ENCODE results near the gene TNXB. TPM values are rescaled to one million over a fixed set of nuclear protein-coding genes. Genes with fewer than 3 reads are reported as not detected.
"Not testable (repeated sequence)": the region's sequence is repeated elsewhere in the genome, so short reads cannot be mapped to it uniquely, and the experiment has no call there.

The TNXB gene
- total and polyA plus RNA-seq, 3 experiments from 2014 or later: 2.5 to 4.9 TPM; not detected in 1

- H3K4me1 ChIP-seq (ENCODE audit: insufficient read depth, low read length); H3K9me3 ChIP-seq (ENCODE audit: low read length); H3K36me3 ChIP-seq (ENCODE audit: insufficient read depth, low read length); H3K27ac ChIP-seq (ENCODE audit: low read depth, low read length); H3K27me3 ChIP-seq (ENCODE audit: insufficient read depth, low read length, poor library complexity, severe bottlenecking); CTCF ChIA-PET; H3K27me3 Mint-ChIP-seq; H3K4me3 ChIP-seq (ENCODE audit: low read length); POLR2A ChIA-PET; H3K9me3 Mint-ChIP-seq; H3K36me3 Mint-ChIP-seq; H3K4me3 Mint-ChIP-seq: not testable (repeated sequence)
- H3K4me1 Mint-ChIP-seq: peaks cover 6 to 12% (median 8%) of the 10 kb centered on the region in 3 donors
- peak overlapping the region in 1 of 8 donors; percentile 75 for H3K27ac Mint-ChIP-seq
- DNase-seq: peak in 1 of 5 donors; percentile 15
Measured at GRCh38 chr6:32007086-32007485, 102.1 kb downstream of the TNXB start.

GRCh38 chr6:32005991-32006529, 103.1 kb downstream of the TNXB start:
- peaks cover 6 to 12% (median 8%) of the 10 kb centered on the region in 3 donors for H3K4me1 Mint-ChIP-seq
- CTCF ChIA-PET; H3K4me3 Mint-ChIP-seq; H3K4me1 ChIP-seq (ENCODE audit: insufficient read depth, low read length); H3K9me3 ChIP-seq (ENCODE audit: low read length); H3K4me3 ChIP-seq (ENCODE audit: low read length); H3K36me3 ChIP-seq (ENCODE audit: insufficient read depth, low read length); H3K36me3 Mint-ChIP-seq; H3K9me3 Mint-ChIP-seq; H3K27ac ChIP-seq (ENCODE audit: low read depth, low read length); POLR2A ChIA-PET; H3K27me3 Mint-ChIP-seq; H3K27me3 ChIP-seq (ENCODE audit: insufficient read depth, low read length, poor library complexity, severe bottlenecking): not testable (repeated sequence)
- peak in 1 of 5 donors; percentile 18 for DNase-seq
- peak overlapping the region in 1 of 8 donors; percentile 32 for H3K27ac Mint-ChIP-seq

GRCh38 chr6:32005538-32005880, 103.6 kb downstream of the TNXB start:
- H3K27me3 ChIP-seq (ENCODE audit: insufficient read depth, low read length, poor library complexity, severe bottlenecking); H3K9me3 ChIP-seq (ENCODE audit: low read length); H3K4me3 ChIP-seq (ENCODE audit: low read length); H3K9me3 Mint-ChIP-seq; H3K36me3 ChIP-seq (ENCODE audit: insufficient read depth, low read length); H3K4me1 ChIP-seq (ENCODE audit: insufficient read depth, low read length); H3K36me3 Mint-ChIP-seq; H3K4me3 Mint-ChIP-seq; H3K27ac ChIP-seq (ENCODE audit: low read depth, low read length); CTCF ChIA-PET; POLR2A ChIA-PET; H3K27me3 Mint-ChIP-seq: not testable (repeated sequence)
- Mint-ChIP-seq H3K27ac (peak overlapping the region in 1 of 8 donors; percentile 45), H3K4me1 (peaks cover 6 to 12% (median 8%) of the 10 kb centered on the region in 3 donors)
- DNase-seq: peak in 1 of 5 donors; percentile 29

GRCh38 chr6:32004864-32005537, 104.1 kb downstream of the TNXB start:
- CTCF ChIA-PET; H3K27me3 ChIP-seq (ENCODE audit: insufficient read depth, low read length, poor library complexity, severe bottlenecking); H3K36me3 ChIP-seq (ENCODE audit: insufficient read depth, low read length); DNase-seq; H3K4me1 ChIP-seq (ENCODE audit: insufficient read depth, low read length); H3K36me3 Mint-ChIP-seq; H3K27ac ChIP-seq (ENCODE audit: low read depth, low read length); H3K4me3 ChIP-seq (ENCODE audit: low read length); H3K27me3 Mint-ChIP-seq; H3K9me3 Mint-ChIP-seq; H3K9me3 ChIP-seq (ENCODE audit: low read length); POLR2A ChIA-PET: not testable (repeated sequence)
- peaks cover 6 to 12% (median 8%) of the 10 kb centered on the region in 3 donors for H3K4me1 Mint-ChIP-seq
- peak overlapping the region in 1 of 7 donors; percentile 24 for H3K4me3 Mint-ChIP-seq
- peak overlapping the region in 7 of 8 donors; percentile 0 to 92 (median 85) for H3K27ac Mint-ChIP-seq

- H3K27me3 Mint-ChIP-seq; H3K36me3 ChIP-seq (ENCODE audit: insufficient read depth, low read length); H3K4me3 Mint-ChIP-seq; CTCF ChIA-PET; H3K27ac Mint-ChIP-seq; POLR2A ChIA-PET; H3K9me3 Mint-ChIP-seq; DNase-seq; H3K27ac ChIP-seq (ENCODE audit: low read depth, low read length); H3K4me3 ChIP-seq (ENCODE audit: low read length); H3K27me3 ChIP-seq (ENCODE audit: insufficient read depth, low read length, poor library complexity, severe bottlenecking); H3K4me1 ChIP-seq (ENCODE audit: insufficient read depth, low read length); H3K36me3 Mint-ChIP-seq; H3K9me3 ChIP-seq (ENCODE audit: low read length): not testable (repeated sequence)
- peaks cover 6 to 12% (median 8%) of the 10 kb centered on the region in 3 donors for H3K4me1 Mint-ChIP-seq
Measured at GRCh38 chr6:32004393-32004792, 104.7 kb downstream of the TNXB start.

- H3K4me3 Mint-ChIP-seq; H3K4me3 ChIP-seq (ENCODE audit: low read length); H3K27ac ChIP-seq (ENCODE audit: low read depth, low read length); CTCF ChIA-PET; H3K36me3 ChIP-seq (ENCODE audit: insufficient read depth, low read length); DNase-seq; H3K27ac Mint-ChIP-seq; H3K27me3 Mint-ChIP-seq; H3K9me3 ChIP-seq (ENCODE audit: low read length); H3K4me1 ChIP-seq (ENCODE audit: insufficient read depth, low read length); H3K36me3 Mint-ChIP-seq; H3K27me3 ChIP-seq (ENCODE audit: insufficient read depth, low read length, poor library complexity, severe bottlenecking); H3K9me3 Mint-ChIP-seq; POLR2A ChIA-PET: not testable (repeated sequence)
- H3K4me1 Mint-ChIP-seq: peaks cover 6 to 12% (median 8%) of the 10 kb centered on the region in 3 donors
Measured at GRCh38 chr6:32003301-32003700, 105.8 kb downstream of the TNXB start.

- H3K9me3 Mint-ChIP-seq; H3K36me3 Mint-ChIP-seq; H3K36me3 ChIP-seq (ENCODE audit: insufficient read depth, low read length); H3K4me3 ChIP-seq (ENCODE audit: low read length); POLR2A ChIA-PET; DNase-seq; H3K27me3 ChIP-seq (ENCODE audit: insufficient read depth, low read length, poor library complexity, severe bottlenecking); H3K27ac Mint-ChIP-seq; H3K4me1 ChIP-seq (ENCODE audit: insufficient read depth, low read length); H3K9me3 ChIP-seq (ENCODE audit: low read length); H3K27me3 Mint-ChIP-seq; H3K4me3 Mint-ChIP-seq; H3K27ac ChIP-seq (ENCODE audit: low read depth, low read length); CTCF ChIA-PET: not testable (repeated sequence)
- peaks cover 6 to 12% (median 8%) of the 10 kb centered on the region in 3 donors for H3K4me1 Mint-ChIP-seq
Measured at GRCh38 chr6:32002546-32003268, 106.4 kb downstream of the TNXB start.

GRCh38 chr6:31996385-31996784, 112.8 kb downstream of the TNXB start:
- H3K27me3 ChIP-seq (ENCODE audit: insufficient read depth, low read length, poor library complexity, severe bottlenecking); H3K4me3 ChIP-seq (ENCODE audit: low read length); CTCF ChIA-PET; H3K4me1 Mint-ChIP-seq; H3K36me3 ChIP-seq (ENCODE audit: insufficient read depth, low read length); H3K27me3 Mint-ChIP-seq; H3K36me3 Mint-ChIP-seq; H3K9me3 Mint-ChIP-seq; H3K27ac ChIP-seq (ENCODE audit: low read depth, low read length); H3K9me3 ChIP-seq (ENCODE audit: low read length); H3K4me1 ChIP-seq (ENCODE audit: insufficient read depth, low read length); H3K4me3 Mint-ChIP-seq; POLR2A ChIA-PET: not testable (repeated sequence)
- peak in 1 of 5 donors; percentile 30 for DNase-seq
- peak overlapping the region in 1 of 8 donors; percentile 58 for H3K27ac Mint-ChIP-seq

Measured in CD8-positive, alpha-beta memory T cell (primary cell).